Activated T-cell treated with anti-CD3 and anti-CD28 coated beads for 48 hours (primary cell): ENCODE data around the gene MAML2.

Source experiments
- DNase-seq: peaks from one replicate; pipeline ENCODE4 v3.0.0-alpha.2; 2020; ENCODE audit warnings: low read depth

The MAML2 gene

GRCh38 chr11:96342961-96343711 is at the start of gene MAML2:
TSS of gene MAML2 (minus strand) at chr11:96343195. CDS start at chr11:96341895, 1,300 bp downstream.
- DNase-seq = peak; percentile 88

GRCh38 chr11:96391698-96392307 is 48.8 kb upstream of the MAML2 start:
- no peak for DNase-seq

GRCh38 chr11:96390488-96390792 is 47.4 kb upstream of the MAML2 start:
- DNase-seq = no peak

- peak; percentile 99 for DNase-seq
Measured at GRCh38 chr11:96389720-96390487, 46.9 kb upstream of the MAML2 start, which contains the start of the genes CCDC82 and JRKL. TSS of gene CCDC82 (minus strand) at chr11:96389912. CDS start at chr11:96384747, 5,165 bp downstream. TSS of gene JRKL (plus strand) at chr11:96390013. CDS start at chr11:96390650, 637 bp downstream.

- DNase-seq = no peak
Measured at GRCh38 chr11:96388891-96389719, 46.1 kb upstream of the MAML2 start.

GRCh38 chr11:96385187-96385586 is 42.2 kb upstream of the MAML2 start:
- no peak for DNase-seq

GRCh38 chr11:96384156-96384555 is 41.2 kb upstream of the MAML2 start:
- DNase-seq = no peak

- no peak for DNase-seq
Measured at GRCh38 chr11:96376796-96377195, 33.8 kb upstream of the MAML2 start.

GRCh38 chr11:96373826-96374225 is 30.8 kb upstream of the MAML2 start:
- DNase-seq = no peak

GRCh38 chr11:96367342-96367741 is 24.3 kb upstream of the MAML2 start:
- no peak for DNase-seq

GRCh38 chr11:96366024-96366423 is 23.0 kb upstream of the MAML2 start:
- no peak for DNase-seq

GRCh38 chr11:96365493-96365892 is 22.5 kb upstream of the MAML2 start:
- no peak for DNase-seq

GRCh38 chr11:96361778-96362177 is 18.8 kb upstream of the MAML2 start:
- no peak for DNase-seq

GRCh38 chr11:96358321-96358720 is 15.3 kb upstream of the MAML2 start:
- DNase-seq = no peak

GRCh38 chr11:96357794-96358193 is 14.8 kb upstream of the MAML2 start:
- no peak for DNase-seq

GRCh38 chr11:96356848-96357247 is 13.9 kb upstream of the MAML2 start:
- DNase-seq = no peak

- no peak for DNase-seq
Measured at GRCh38 chr11:96342014-96342960, 708 bp downstream of the MAML2 start.

GRCh38 chr11:96341211-96342013 is 1.6 kb downstream of the MAML2 start:
- peak; percentile 55 for DNase-seq

GRCh38 chr11:96340555-96340885 is 2.5 kb downstream of the MAML2 start:
- no peak for DNase-seq
